B cell (primary cell): Measurements from ENCODE around the gene GPR148. TPM values are rescaled to one million over a fixed set of nuclear protein-coding genes. Genes with fewer than 3 reads are reported as not detected.

Experiments
- ATAC-seq: fragments of 200-7000 bp; cut with Tn5 transposase; one replicate; pipeline ENCODE4 v1.10.0; 2021; ENCODE audit warnings: low read depth, mild to moderate bottlenecking, moderate number of reproducible peaks, moderate library complexity
- CTCF ChIA-PET: fragments of 350-600 bp; sonication (Branson Sonifier 250); formaldehyde crosslinking; loops from one replicate; lab custom pipeline; 2021; ENCODE audit warnings: antibody characterized with exemption, inconsistent platforms; lab: Charles Lee
- POLR2A ChIA-PET: fragments of 350-600 bp; sonication (Branson Sonifier 250); formaldehyde crosslinking; loops from one replicate; lab custom pipeline; 2021; ENCODE audit warnings: antibody characterized with exemption; lab: Charles Lee
- DNase-seq: peaks from one replicate; pipeline ENCODE4 v3.0.0; 2013
- H2AFZ ChIP-seq: 2 replicates; pipeline ENCODE4 v1.6.1; 2012; ENCODE audit warnings: mild to moderate bottlenecking, low read depth, low read length; ENCODE audit not compliant: insufficient read depth, poor library complexity, severe bottlenecking
- H3K27ac ChIP-seq, 2 donors: 1 replicate in 1 of 2; 2 replicates in 1 of 2; pipeline ENCODE4 v1.5.1; 2012 to 2013; ENCODE audit warnings: low read length in 2 of 2, mild to moderate bottlenecking in 2 of 2, moderate library complexity in 1 of 2
- H3K27me3 ChIP-seq, 4 experiments: fragments of 200-600 bp in 1 of 4; sonication (generic) in 1 of 4; replicated peaks in 1 of 4; 1 replicate in 2 of 4; 2 replicates in 2 of 4; pipeline versions ENCODE4 v1.6.1 to v1.7.0; 2013 to 2016; ENCODE audit warnings: low read length in 3 of 4, mild to moderate bottlenecking in 2 of 4, mixed read lengths in 1 of 4, moderate library complexity in 1 of 4; ENCODE audit not compliant: insufficient read depth in 4 of 4, control insufficient read depth in 3 of 4; ENCODE audit errors: control extremely low read depth in 1 of 4
- H3K36me3 ChIP-seq, 2 experiments: replicated peaks in 1 of 2; 1 replicate in 1 of 2; 2 replicates in 1 of 2; pipeline versions ENCODE4 v1.6.1 to v1.7.1; 2013; ENCODE audit warnings: low read length in 1 of 2; ENCODE audit not compliant: insufficient read depth in 2 of 2, control insufficient read depth in 1 of 2; ENCODE audit errors: control extremely low read depth in 1 of 2, extremely low read depth in 1 of 2
- H3K4me1 ChIP-seq, 2 donors: fragments of 200-600 bp in 1 of 2; sonication (generic) in 1 of 2; 1 replicate in 1 of 2; 2 replicates in 1 of 2; pipeline versions ENCODE4 v1.5.1 to v1.6.1; 2013 to 2017; ENCODE audit warnings: low read length in 2 of 2; ENCODE audit not compliant: control insufficient read depth in 2 of 2, insufficient read depth in 2 of 2
- H3K4me2 ChIP-seq: replicated peaks from 2 replicates; pipeline ENCODE3; 2012; ENCODE audit warnings: mild to moderate bottlenecking, low read depth, low read length; ENCODE audit not compliant: poor library complexity, severe bottlenecking
- H3K4me3 ChIP-seq, 5 experiments: fragments of 200-600 bp in 1 of 5; sonication (generic) in 1 of 5; 1 replicate in 3 of 5; 2 replicates in 2 of 5; pipeline versions ENCODE4 v1.5.1 to v1.7.0; 2011 to 2016; ENCODE audit warnings: low read length in 4 of 5, mild to moderate bottlenecking in 4 of 5, low read depth in 2 of 5, control low read depth in 1 of 5, moderate library complexity in 1 of 5; ENCODE audit not compliant: insufficient read depth in 1 of 5; ENCODE audit errors: control extremely low read depth in 1 of 5, extremely low read depth in 1 of 5
- H3K79me2 ChIP-seq: fragments of 200-600 bp; sonication (generic); one replicate; pipeline ENCODE4 v1.6.0; 2016; ENCODE audit warnings: low read length; ENCODE audit not compliant: control insufficient read depth, insufficient read depth
- H3K9ac ChIP-seq: fragments of 200-600 bp; sonication (generic); 2 replicates; pipeline ENCODE4 v1.6.1; 2017; ENCODE audit warnings: mild to moderate bottlenecking, low read length, moderate library complexity
- H3K9me3 ChIP-seq, 3 donors: one replicate each; pipeline versions ENCODE4 v1.6.1 to v1.7.1; 2013; ENCODE audit warnings: low read length in 2 of 3; ENCODE audit not compliant: control insufficient read depth in 2 of 3, insufficient read depth in 1 of 3; ENCODE audit errors: control extremely low read depth in 1 of 3
- H4K20me1 ChIP-seq: 2 replicates; pipeline ENCODE4 v1.6.0; 2012; ENCODE audit warnings: mild to moderate bottlenecking, low read length; ENCODE audit not compliant: insufficient read depth, control insufficient read depth, poor library complexity, severe bottlenecking
- H3K27ac Mint-ChIP-seq: one replicate; pipeline ENCODE4 v1.8.0; 2021; ENCODE audit warnings: mixed read lengths
- H3K27me3 Mint-ChIP-seq: one replicate; pipeline ENCODE4 v1.8.0; 2021; ENCODE audit warnings: mixed read lengths
- H3K4me1 Mint-ChIP-seq: one replicate; pipeline ENCODE4 v1.8.0; 2021; ENCODE audit warnings: mixed read lengths
- H3K4me3 Mint-ChIP-seq: one replicate; pipeline ENCODE4 v1.8.0; 2021; ENCODE audit warnings: mixed read lengths
- H3K9me3 Mint-ChIP-seq: one replicate; pipeline ENCODE4 v1.8.0; 2022; ENCODE audit warnings: mixed read lengths; ENCODE audit not compliant: insufficient read depth
- EZH2 ChIP-seq: IDR thresholded peaks from 2 replicates; pipeline ENCODE4 v1.6.1; 2012; ENCODE audit warnings: borderline replicate concordance, low read depth, mild to moderate bottlenecking, moderate library complexity, low read length; ENCODE audit not compliant: insufficient read depth, poor library complexity, severe bottlenecking
- WGBS: methylation state at CpG from one replicate; pipeline ENCODE4 v1.1.5; 2013; ENCODE audit warnings: missing lambda C conversion rate; ENCODE audit not compliant: insufficient coverage; 5-methylcytosine and 5-hydroxymethylcytosine counted together
- intact Hi-C: fragments of 100-400 bp; cut with micrococcal nuclease; formaldehyde crosslinking; loops from one replicate; pipeline ENCODE4 v1.10.0; 2022
- polyA plus RNA-seq: library from polyadenylated mRNA; depleted of rRNA; stranded (reverse); fragments of >200 nt; gene quantifications from 2 replicates; pipeline ENCODE4 v1.2.3, GENCODE V29; 2012
- total RNA-seq, 2 donors: library from RNA; stranded (reverse); fragments of 120-200 nt in 1 of 2; gene quantifications; 1 replicate in 1 of 2; 2 replicates in 1 of 2; pipeline versions ENCODE4 v1.2.3 to v1.2.4, GENCODE V29; 2013 to 2022
- TF ChIP-seq, protein P1 (sequence below): fragments of 200-600 bp; IDR thresholded peaks from one replicate; pipeline ENCODE4 v1.8.0; 2022; ENCODE audit warnings: antibody characterized with exemption, mild to moderate bottlenecking

The GPR148 gene
- total and polyA plus RNA-seq, 2 donors (not counting 1 experiment from before 2014, with no cell fraction given) = not detected

DNA sequence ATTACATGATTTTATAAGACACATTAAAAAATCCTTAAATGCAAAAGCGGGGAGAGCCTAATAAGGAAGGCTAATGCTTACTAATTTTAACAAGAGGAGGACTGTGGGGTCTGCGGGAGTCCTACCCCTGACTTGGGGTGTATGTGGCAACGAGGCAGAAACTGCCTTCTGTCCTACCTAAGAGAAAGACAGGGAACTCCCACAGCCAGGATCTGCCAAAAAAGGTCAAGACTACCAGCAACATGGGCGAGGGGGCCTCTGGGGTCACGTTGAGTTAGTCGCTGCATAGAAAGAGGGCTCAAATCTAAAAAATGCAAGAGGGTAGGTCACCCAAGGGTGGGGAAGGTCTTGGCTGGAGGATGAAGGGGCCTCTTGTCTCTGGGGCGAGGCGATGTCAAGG, 25.9 kb downstream of the GPR148 start:
- DNase-seq (no peak), ATAC-seq (no peak)
- no peak overlapping the region for H3K9ac ChIP-seq
- no peaks in the 10 kb centered on the region for H4K20me1 ChIP-seq
- H3K4me2 ChIP-seq = no peak overlapping the region
- peaks cover 47% of the 10 kb centered on the region for H3K27me3 Mint-ChIP-seq
- no peak for TF ChIP-seq EZH2
- TF ChIP-seq, protein P1, sequence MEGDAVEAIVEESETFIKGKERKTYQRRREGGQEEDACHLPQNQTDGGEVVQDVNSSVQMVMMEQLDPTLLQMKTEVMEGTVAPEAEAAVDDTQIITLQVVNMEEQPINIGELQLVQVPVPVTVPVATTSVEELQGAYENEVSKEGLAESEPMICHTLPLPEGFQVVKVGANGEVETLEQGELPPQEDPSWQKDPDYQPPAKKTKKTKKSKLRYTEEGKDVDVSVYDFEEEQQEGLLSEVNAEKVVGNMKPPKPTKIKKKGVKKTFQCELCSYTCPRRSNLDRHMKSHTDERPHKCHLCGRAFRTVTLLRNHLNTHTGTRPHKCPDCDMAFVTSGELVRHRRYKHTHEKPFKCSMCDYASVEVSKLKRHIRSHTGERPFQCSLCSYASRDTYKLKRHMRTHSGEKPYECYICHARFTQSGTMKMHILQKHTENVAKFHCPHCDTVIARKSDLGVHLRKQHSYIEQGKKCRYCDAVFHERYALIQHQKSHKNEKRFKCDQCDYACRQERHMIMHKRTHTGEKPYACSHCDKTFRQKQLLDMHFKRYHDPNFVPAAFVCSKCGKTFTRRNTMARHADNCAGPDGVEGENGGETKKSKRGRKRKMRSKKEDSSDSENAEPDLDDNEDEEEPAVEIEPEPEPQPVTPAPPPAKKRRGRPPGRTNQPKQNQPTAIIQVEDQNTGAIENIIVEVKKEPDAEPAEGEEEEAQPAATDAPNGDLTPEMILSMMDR = no peak
- H3K9me3 ChIP-seq = no peaks in the 10 kb centered on the region
- intact Hi-C loops = no loop called here
- H3K4me1 ChIP-seq = peaks cover 0 to 3% of the 10 kb centered on the region in 2 donors
- H3K4me3 Mint-ChIP-seq = peak overlapping the region; percentile 13
- no peak overlapping the region for H3K27ac ChIP-seq
- WGBS = 47% methylated on average over 7 of the region's 8 CpGs
- no peak overlapping the region for H3K4me3 ChIP-seq
- H2AFZ ChIP-seq = no peak overlapping the region
- ChIA-PET CTCF (no interaction called here), POLR2A (no interaction called here)
- peaks cover 8% of the 10 kb centered on the region for H3K4me1 Mint-ChIP-seq
- H3K9me3 Mint-ChIP-seq = no peaks in the 10 kb centered on the region
- no peak overlapping the region for H3K27ac Mint-ChIP-seq
- H3K36me3 ChIP-seq = no peaks in the 10 kb centered on the region
- peaks cover 0 to 24% (median 9%) of the 10 kb centered on the region in 4 experiments for H3K27me3 ChIP-seq
- no peaks in the 10 kb centered on the region for H3K79me2 ChIP-seq

DNA sequence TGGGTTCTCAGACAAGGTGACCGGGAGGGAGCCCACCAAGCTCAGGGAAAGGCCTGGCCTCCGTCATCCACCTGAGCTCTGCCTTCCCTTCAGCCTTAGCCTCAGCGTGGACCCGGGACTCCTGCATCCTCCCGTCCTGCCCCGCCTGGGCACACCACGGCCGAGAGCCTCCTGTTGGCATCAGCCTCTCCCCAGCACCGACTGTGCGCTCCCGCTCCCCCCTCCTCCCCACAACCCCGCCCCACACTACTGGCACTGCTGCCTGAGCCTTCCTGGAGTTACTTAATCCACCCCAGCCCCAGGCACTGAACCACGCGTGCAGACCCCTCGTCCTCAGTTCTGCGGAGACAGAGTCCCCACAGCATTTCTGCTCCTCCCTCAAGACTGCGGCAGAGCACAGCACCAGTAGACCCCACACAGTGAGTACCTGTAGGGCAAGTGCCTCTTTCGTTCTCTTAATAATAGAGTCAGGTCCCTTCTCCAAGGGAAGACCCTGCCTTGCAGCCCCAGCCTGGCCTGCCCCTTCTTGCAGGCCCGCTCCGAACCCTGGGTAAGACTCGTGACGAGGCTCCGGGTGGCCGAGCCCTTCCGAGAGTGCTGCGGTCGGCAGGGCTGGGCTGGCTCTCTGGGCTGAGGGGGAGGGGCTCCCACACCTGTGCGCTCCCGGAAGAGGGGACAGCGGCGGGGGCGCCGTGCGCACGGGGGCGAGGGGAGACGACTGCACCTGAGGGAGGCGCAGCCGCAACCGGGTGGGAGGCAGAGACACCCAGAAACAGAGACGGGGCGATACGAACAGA, 26.6 kb downstream of the GPR148 start, which contains the start of gene AMER3:
TSS of gene AMER3 (plus strand) at position 285 of the 797 bp plus-strand sequence. CDS start 6,533 bp downstream, outside the sequence.
- Mint-ChIP-seq H3K27me3 (peaks cover 47% of the 10 kb centered on the region), H3K27ac (no peak within 1 kb of the TSS)

More for the DNA sequence above, 26.6 kb downstream of the GPR148 start, which contains the start of gene AMER3:
- Histone ChIP-seq H3K4me1 (peaks cover 0 to 3% of the 10 kb centered on the region in 2 donors), H3K9me3 (no peaks in the 10 kb centered on the region), H4K20me1 (no peaks in the 10 kb centered on the region), H3K79me2 (no peaks in the 10 kb centered on the region), H3K9ac (no peak within 1 kb of the TSS), H3K36me3 (no peaks in the 10 kb centered on the region), H3K4me3 (no peak within 1 kb of the TSS), H3K4me2 (peak within 1 kb of the TSS; percentile 60), H2AFZ (no peak within 1 kb of the TSS), H3K27ac (no peak within 1 kb of the TSS), H3K27me3 (peaks cover 0 to 26% (median 9%) of the 10 kb centered on the region in 4 experiments)
- H3K9me3 Mint-ChIP-seq = no peaks in the 10 kb centered on the region
- DNase-seq (no peak), ATAC-seq (no peak)
- peaks cover 8% of the 10 kb centered on the region for H3K4me1 Mint-ChIP-seq
- POLR2A ChIA-PET = no interaction called here
- intact Hi-C loops = no loop called here
- WGBS = 5% methylated on average over 43 of the region's 43 CpGs
- TF ChIP-seq, protein P1 = no peak
- H3K4me3 Mint-ChIP-seq = peak within 1 kb of the TSS; percentile 44
- CTCF ChIA-PET = no interaction called here
